Kidney (tissue), 14 donors: ENCODE results near the gene LPXN. TPM values are rescaled to one million over a fixed set of nuclear protein-coding genes. Genes with fewer than 3 reads are reported as not detected.

ENCODE experiments used
- DNase-seq, 5 donors: peaks; one replicate each; pipeline ENCODE4 v3.0.0-alpha.2; 2013 to 2020
- FAIRE-seq: peaks from 2 replicates; lab custom pipeline; 2012; peaks lifted over from hg19 to GRCh38; lab: Jason Lieb, UNC
- H3K27ac ChIP-seq, 2 donors: one replicate each; pipeline ENCODE4 v1.7.0; 2013; ENCODE audit warnings: low read depth in 2 of 2, low read length in 2 of 2, inconsistent platforms in 1 of 2
- H3K27me3 ChIP-seq: one replicate; pipeline ENCODE4 v1.7.1; 2013; ENCODE audit warnings: low read length, inconsistent platforms; ENCODE audit not compliant: control insufficient read depth, insufficient read depth
- H3K36me3 ChIP-seq, 3 donors: one replicate each; pipeline versions ENCODE4 v1.7.0 to v1.7.1; 2013; ENCODE audit warnings: low read length in 3 of 3, control low read depth in 1 of 3, inconsistent platforms in 1 of 3; ENCODE audit not compliant: insufficient read depth in 3 of 3, control insufficient read depth in 2 of 3
- H3K4me1 ChIP-seq, 3 donors: one replicate each; pipeline versions ENCODE4 v1.7.0 to v1.7.1; 2013; ENCODE audit warnings: low read length in 3 of 3, inconsistent platforms in 1 of 3, low read depth in 1 of 3; ENCODE audit not compliant: control insufficient read depth in 2 of 3, insufficient read depth in 2 of 3
- H3K4me3 ChIP-seq, 3 donors: one replicate each; pipeline versions ENCODE4 v1.7.0 to v1.8.1; 2013; ENCODE audit warnings: low read length in 3 of 3, control low read depth in 1 of 3, inconsistent platforms in 1 of 3
- H3K9ac ChIP-seq, 3 donors: one replicate each; pipeline versions ENCODE4 v1.7.0 to v1.7.1; 2013; ENCODE audit warnings: low read length in 3 of 3, control low read depth in 1 of 3, inconsistent platforms in 1 of 3
- H3K9me3 ChIP-seq, 3 donors: one replicate each; pipeline versions ENCODE4 v1.7.0 to v1.7.1; 2013; ENCODE audit warnings: low read length in 3 of 3, control low read depth in 1 of 3, inconsistent platforms in 1 of 3; ENCODE audit not compliant: control insufficient read depth in 2 of 3, insufficient read depth in 1 of 3
- CTCF ChIP-seq: IDR thresholded peaks from 3 replicates; pipeline ENCODE4 v1.5.1; 2012; ENCODE audit warnings: mild to moderate bottlenecking, moderate library complexity, borderline replicate concordance; ENCODE audit not compliant: insufficient read depth; ENCODE audit errors: extremely low read depth
- intact Hi-C: fragments of 100-400 bp; cut with DNase I; formaldehyde crosslinking; loops from one replicate; pipeline ENCODE4 v1.11.1; 2022
- polyA plus RNA-seq: library from polyadenylated mRNA; stranded (reverse); fragments of 350-450 nt; fragmentation: Illumina TruSeq; extraction: RNeasy Lipid Tissue Mini Kit (QIAGEN cat#74804); gene quantifications from one replicate; pipeline ENCODE4 v1.2.3, GENCODE V29; 2014; ENCODE audit warnings: low read depth, low replicate concordance; ENCODE audit not compliant: insufficient read depth
- total RNA-seq: library from RNA; stranded (reverse); fragmentation: NEBNext Ultra II Directional; extraction: Animal tissue kit (Norgen Biotek cat#: 25700); gene quantifications from one replicate; pipeline ENCODE4 v1.2.1, GENCODE V29; 2021
- donor health status: control.
- donor health status: control.
- donor health status: control.
- donor health status: control.
- donor health status: control.
- donor health status: DM: yes; HTN: yes; CAD: no.
- donor health status: Normal renal cell carcinoma (clear cell type).

Gene LPXN
- total and polyA plus RNA-seq, 2 donors from 2014 or later, result 8.0 to 16.8 TPM

- intact Hi-C loops, result no loop called here
- DNase-seq (no peak), FAIRE-seq (no peak)
- Histone ChIP-seq H3K9ac (no peak overlapping the region), H3K9me3 (no peaks in the 10 kb centered on the region), H3K27me3 (no peaks in the 10 kb centered on the region), H3K4me1 (no peaks in the 10 kb centered on the region), H3K4me3 (no peak overlapping the region), H3K36me3 (no peaks in the 10 kb centered on the region), H3K27ac (no peak overlapping the region)
- no peak for TF ChIP-seq CTCF
These were observed 81.6 kb downstream of the LPXN start for GRCh38 chr11:58494101-58494500.

GRCh38 chr11:58493676-58494075 lies 82.0 kb downstream of the LPXN start:
- no peaks in the 10 kb centered on the region for H3K36me3 ChIP-seq
- DNase-seq (no peak), FAIRE-seq (no peak)
- H3K4me3 ChIP-seq, result no peak overlapping the region
- no peaks in the 10 kb centered on the region for H3K27me3 ChIP-seq
- TF ChIP-seq CTCF, result no peak
- H3K4me1 ChIP-seq, result no peaks in the 10 kb centered on the region
- no peak overlapping the region for H3K9ac ChIP-seq
- no peak overlapping the region for H3K27ac ChIP-seq
- no peaks in the 10 kb centered on the region for H3K9me3 ChIP-seq
- intact Hi-C loops, result no loop called here

- H3K27ac ChIP-seq, result no peak overlapping the region
- H3K27me3 ChIP-seq, result no peaks in the 10 kb centered on the region
- intact Hi-C loops, result no loop called here
- no peaks in the 10 kb centered on the region for H3K9me3 ChIP-seq
- H3K36me3 ChIP-seq, result no peaks in the 10 kb centered on the region
- DNase-seq, result no peak
- no peak for TF ChIP-seq CTCF
- H3K4me3 ChIP-seq, result no peak overlapping the region
- no peak for FAIRE-seq
- no peak overlapping the region for H3K9ac ChIP-seq
- H3K4me1 ChIP-seq, result no peaks in the 10 kb centered on the region
These were observed 84.8 kb downstream of the LPXN start for GRCh38 chr11:58490827-58491226.

GRCh38 chr11:58487170-58487569 lies 88.5 kb downstream of the LPXN start:
- H3K9me3 ChIP-seq, result no peaks in the 10 kb centered on the region
- TF ChIP-seq CTCF, result no peak
- DNase-seq (no peak), FAIRE-seq (no peak)
- H3K4me3 ChIP-seq, result no peak overlapping the region
- H3K27ac ChIP-seq, result no peak overlapping the region
- H3K4me1 ChIP-seq, result no peaks in the 10 kb centered on the region
- H3K36me3 ChIP-seq, result no peaks in the 10 kb centered on the region
- no peak overlapping the region for H3K9ac ChIP-seq
- intact Hi-C loops, result no loop called here
- H3K27me3 ChIP-seq, result no peaks in the 10 kb centered on the region
